Transverse colon (tissue), 4 donors: ENCODE data around the gene FOXP2. TPM values are rescaled to one million over a fixed set of nuclear protein-coding genes. Genes with fewer than 3 reads are reported as not detected.

Experiments used
- DNase-seq: peaks from one replicate; pipeline ENCODE4 v3.0.0-alpha.2; 2019
- H3K27ac ChIP-seq, 4 donors: fragments of 200-600 bp; sonication (generic); 2 replicates each; pipeline ENCODE4 v1.5.1; 2016 to 2018; ENCODE audit warnings: inconsistent platforms in 4 of 4
- H3K27me3 ChIP-seq: fragments of 200-600 bp; sonication (generic); 2 replicates; pipeline ENCODE4 v1.5.1; 2017; ENCODE audit warnings: inconsistent platforms
- H3K36me3 ChIP-seq, 4 donors: fragments of 200-600 bp; sonication (generic); 2 replicates each; pipeline ENCODE4 v1.5.1; 2017 to 2019; ENCODE audit warnings: inconsistent platforms in 4 of 4
- H3K4me1 ChIP-seq, 4 donors: fragments of 200-600 bp; sonication (generic); 2 replicates each; pipeline ENCODE4 v1.5.1; 2017 to 2020; ENCODE audit warnings: inconsistent platforms in 4 of 4
- H3K4me3 ChIP-seq, 4 donors: fragments of 200-600 bp; sonication (generic); 1 replicate in 1 of 4; 2 replicates in 3 of 4; pipeline versions ENCODE4 v1.5.1 to v1.6.1; 2017 to 2019; ENCODE audit warnings: inconsistent platforms in 4 of 4
- H3K9me3 ChIP-seq, 2 donors: fragments of 200-600 bp; sonication (generic); 2 replicates each; pipeline ENCODE4 v1.5.1; 2017 to 2019; ENCODE audit warnings: inconsistent platforms in 2 of 2
- EP300 ChIP-seq: sonication (generic); formaldehyde crosslinking; IDR thresholded peaks from one replicate; pipeline ENCODE4 v1.6.1; 2017; ENCODE audit warnings: antibody characterized with exemption, low read depth
- POLR2A ChIP-seq: fragments of 450-650 bp; IDR thresholded peaks from one replicate; pipeline ENCODE4 v1.6.1; 2016; ENCODE audit warnings: antibody characterized with exemption, mild to moderate bottlenecking, moderate library complexity
- POLR2AphosphoS5 ChIP-seq, 3 donors: sonication (generic); formaldehyde crosslinking; IDR thresholded peaks; one replicate each; pipeline ENCODE4 v1.6.1; 2016; ENCODE audit warnings: antibody characterized with exemption in 3 of 3
- WGBS, 2 donors: methylation state at CpG; one replicate each; pipeline ENCODE4 v1.1.5; 2018; ENCODE audit warnings: low coverage in 1 of 2; 5-methylcytosine and 5-hydroxymethylcytosine counted together
- in situ Hi-C, 4 donors: fragments of 200-750 bp; cut with MboI; loops; one replicate each; pipeline versions ENCODE4 v1.15.0 to v1.15.1; 2017; ENCODE audit warnings: low sequenced_read_pairs in 3 of 4, low pct_ligation_motif_present in 1 of 4, low pct_unique_long_range_greater_than_20kb in 1 of 4
- intact Hi-C: fragments of 100-400 bp; cut with DNase I; formaldehyde crosslinking; loops from one replicate; pipeline ENCODE4 v1.15.1; 2023; ENCODE audit warnings: low total_unique reads
- total RNA-seq, 4 donors: library from RNA; depleted of rRNA; stranded (reverse); fragments of >200 nt; gene quantifications; one replicate each; pipeline ENCODE4 v1.1.0, GENCODE V29; 2016
- TF ChIP-seq, protein P1 (sequence below), 5 experiments: fragments of 200-600 bp in 3 of 5; fragments of 450-650 bp in 2 of 5; sonication (generic) in 3 of 5; IDR thresholded peaks; 1 replicate in 2 of 5; 2 replicates in 3 of 5; pipeline ENCODE4 v1.5.1; 2016 to 2017; ENCODE audit warnings: antibody characterized with exemption in 5 of 5, inconsistent platforms in 3 of 5, mild to moderate bottlenecking in 2 of 5, moderate library complexity in 1 of 5

FOXP2 gene
- total RNA-seq, 4 donors from 2014 or later = 20.5 to 102 (median 34.0) TPM

DNA sequence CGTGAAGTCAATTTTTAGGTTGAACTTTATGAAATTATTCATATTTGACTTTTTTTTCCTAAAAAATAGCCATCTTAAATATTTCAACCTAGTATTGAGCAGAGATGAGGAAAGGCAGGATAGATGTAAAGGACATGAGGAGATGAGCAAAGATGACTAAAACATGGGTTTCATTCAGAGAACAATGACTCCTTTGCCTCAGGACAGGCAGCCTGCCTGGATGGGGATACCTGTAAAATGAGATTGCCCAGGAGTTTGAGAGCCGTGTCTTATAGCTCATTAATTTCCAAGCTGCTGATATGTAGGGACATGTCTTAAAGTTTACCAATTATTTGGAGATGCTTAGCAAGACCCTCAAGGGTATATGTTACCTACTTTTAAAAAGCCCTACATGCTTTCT, 263.5 kb downstream of the FOXP2 start:
- TF ChIP-seq POLR2A = no peak
- TF ChIP-seq EP300 = no peak

DNA sequence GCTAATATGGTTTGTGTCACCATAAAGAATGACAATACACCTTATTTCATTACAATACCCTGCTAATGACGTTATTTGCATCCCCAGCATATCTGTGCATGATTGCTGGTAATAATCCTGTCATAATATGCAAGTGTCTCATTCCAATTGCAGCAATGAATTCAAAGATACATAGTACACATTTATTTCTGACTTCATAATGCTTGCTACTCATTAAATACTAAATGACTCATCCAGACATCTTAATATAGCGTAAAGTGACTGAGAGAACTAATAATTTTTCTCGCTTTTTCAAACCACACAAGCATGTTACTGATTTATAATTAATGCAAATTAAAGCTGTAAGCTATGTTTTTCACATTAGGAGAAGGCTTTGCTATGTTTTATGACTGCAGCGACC, 272.6 kb downstream of the FOXP2 start:
- Histone ChIP-seq H3K4me3 (no peak overlapping the region), H3K9me3 (no peaks in the 10 kb centered on the region), H3K4me1 (no peaks in the 10 kb centered on the region), H3K36me3 (peaks cover 0 to 4% (median 0%) of the 10 kb centered on the region in 4 donors), H3K27ac (no peak overlapping the region), H3K27me3 (no peaks in the 10 kb centered on the region)
- intact Hi-C loops = no loop called here
- TF ChIP-seq POLR2A (no peak), EP300 (no peak), POLR2AphosphoS5 (IDR thresholded peaks at IDR 0.05) (no peak)
- TF ChIP-seq, protein P1, sequence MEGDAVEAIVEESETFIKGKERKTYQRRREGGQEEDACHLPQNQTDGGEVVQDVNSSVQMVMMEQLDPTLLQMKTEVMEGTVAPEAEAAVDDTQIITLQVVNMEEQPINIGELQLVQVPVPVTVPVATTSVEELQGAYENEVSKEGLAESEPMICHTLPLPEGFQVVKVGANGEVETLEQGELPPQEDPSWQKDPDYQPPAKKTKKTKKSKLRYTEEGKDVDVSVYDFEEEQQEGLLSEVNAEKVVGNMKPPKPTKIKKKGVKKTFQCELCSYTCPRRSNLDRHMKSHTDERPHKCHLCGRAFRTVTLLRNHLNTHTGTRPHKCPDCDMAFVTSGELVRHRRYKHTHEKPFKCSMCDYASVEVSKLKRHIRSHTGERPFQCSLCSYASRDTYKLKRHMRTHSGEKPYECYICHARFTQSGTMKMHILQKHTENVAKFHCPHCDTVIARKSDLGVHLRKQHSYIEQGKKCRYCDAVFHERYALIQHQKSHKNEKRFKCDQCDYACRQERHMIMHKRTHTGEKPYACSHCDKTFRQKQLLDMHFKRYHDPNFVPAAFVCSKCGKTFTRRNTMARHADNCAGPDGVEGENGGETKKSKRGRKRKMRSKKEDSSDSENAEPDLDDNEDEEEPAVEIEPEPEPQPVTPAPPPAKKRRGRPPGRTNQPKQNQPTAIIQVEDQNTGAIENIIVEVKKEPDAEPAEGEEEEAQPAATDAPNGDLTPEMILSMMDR (IDR thresholded peaks at IDR 0.05) = no peak
- 79 to 84% methylated on average over 4 of the region's 4 CpGs for WGBS, 2 donors
- in situ Hi-C loops = no loop called here
- DNase-seq = no peak

More for the DNA sequence above, 263.5 kb downstream of the FOXP2 start:
- Histone ChIP-seq H3K9me3 (no peaks in the 10 kb centered on the region), H3K4me3 (no peak overlapping the region), H3K36me3 (no peaks in the 10 kb centered on the region), H3K27me3 (no peaks in the 10 kb centered on the region), H3K27ac (no peak overlapping the region), H3K4me1 (no peaks in the 10 kb centered on the region)
- intact Hi-C loops = no loop called here
- WGBS, 2 donors = 86 to 92% methylated on average over 1 to 2 of the region's 2 CpGs
- in situ Hi-C loops = no loop called here
- no peak for DNase-seq

DNA sequence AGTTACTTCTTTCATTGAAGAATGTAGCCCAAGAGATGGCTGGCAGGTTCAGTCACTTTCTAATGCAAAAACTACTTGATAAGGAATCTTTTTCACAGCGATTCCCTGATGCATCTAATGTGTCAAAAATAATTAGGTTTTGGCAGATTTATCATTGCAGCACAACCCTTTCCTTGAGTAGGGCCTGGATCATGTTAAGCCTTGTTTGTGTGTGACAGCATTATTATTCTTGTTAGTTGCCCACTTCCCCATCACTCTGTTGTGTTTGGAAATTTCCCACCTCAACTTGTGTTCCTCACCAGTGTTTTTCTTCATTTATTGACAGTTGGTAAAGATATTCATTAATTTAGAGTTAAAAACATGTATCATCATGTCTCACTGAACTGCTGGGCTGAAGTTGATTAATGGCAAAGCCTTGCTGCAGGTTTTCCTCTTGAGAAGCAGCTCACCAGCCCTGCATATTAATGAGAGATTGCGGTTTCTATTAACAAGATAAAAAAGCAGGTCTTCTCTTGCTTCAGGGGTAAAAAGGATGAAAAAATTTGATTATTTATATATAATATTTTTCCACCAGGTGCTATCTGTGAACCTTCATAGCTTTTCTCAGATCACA, 273.9 kb downstream of the FOXP2 start:
- Histone ChIP-seq H3K4me1 (no peaks in the 10 kb centered on the region), H3K27me3 (no peaks in the 10 kb centered on the region), H3K4me3 (no peak overlapping the region), H3K36me3 (peaks cover 0 to 4% (median 0%) of the 10 kb centered on the region in 4 donors), H3K9me3 (no peaks in the 10 kb centered on the region), H3K27ac (no peak overlapping the region)
- TF ChIP-seq POLR2A (no peak), EP300 (no peak), POLR2AphosphoS5 (IDR thresholded peaks at IDR 0.05) (no peak)
- TF ChIP-seq, protein P1 (IDR thresholded peaks at IDR 0.05) = no peak
- DNase-seq = no peak
- in situ Hi-C loops = no loop called here
- WGBS, 2 donors = 71 to 73% methylated on average over 2 of the region's 2 CpGs
- intact Hi-C loops = no loop called here

DNA sequence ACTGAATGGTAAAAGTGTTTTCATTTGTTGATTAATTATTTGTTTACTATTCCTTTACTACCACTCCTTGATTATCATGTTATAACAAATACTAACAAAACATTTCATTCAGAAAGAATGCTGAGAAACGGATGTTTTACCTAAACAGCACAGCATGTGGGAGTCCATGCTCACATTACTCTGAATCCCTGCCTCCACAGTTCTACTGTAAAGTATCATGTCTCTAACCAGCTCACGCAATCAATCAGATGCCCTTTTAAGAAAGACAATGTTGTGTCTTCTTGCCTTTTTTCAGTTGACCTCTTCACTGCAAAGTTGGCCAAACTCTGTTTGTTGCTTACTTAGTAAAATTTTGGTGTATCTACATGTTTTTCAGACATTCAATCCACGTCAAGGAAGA, 274.8 kb downstream of the FOXP2 start:
- Histone ChIP-seq H3K9me3 (no peaks in the 10 kb centered on the region), H3K4me3 (no peak overlapping the region), H3K36me3 (peaks cover 0 to 4% (median 0%) of the 10 kb centered on the region in 4 donors), H3K27me3 (no peaks in the 10 kb centered on the region), H3K4me1 (no peaks in the 10 kb centered on the region), H3K27ac (no peak overlapping the region)
- intact Hi-C loops (no loop called here), in situ Hi-C loops (no loop called here)
- no peak for DNase-seq
- TF ChIP-seq POLR2AphosphoS5 (IDR thresholded peaks at IDR 0.05) (no peak), POLR2A (no peak), EP300 (no peak)
- TF ChIP-seq, protein P1 (IDR thresholded peaks at IDR 0.05) = no peak
- 66 to 90% methylated on average over 3 of the region's 3 CpGs for WGBS, 2 donors

DNA sequence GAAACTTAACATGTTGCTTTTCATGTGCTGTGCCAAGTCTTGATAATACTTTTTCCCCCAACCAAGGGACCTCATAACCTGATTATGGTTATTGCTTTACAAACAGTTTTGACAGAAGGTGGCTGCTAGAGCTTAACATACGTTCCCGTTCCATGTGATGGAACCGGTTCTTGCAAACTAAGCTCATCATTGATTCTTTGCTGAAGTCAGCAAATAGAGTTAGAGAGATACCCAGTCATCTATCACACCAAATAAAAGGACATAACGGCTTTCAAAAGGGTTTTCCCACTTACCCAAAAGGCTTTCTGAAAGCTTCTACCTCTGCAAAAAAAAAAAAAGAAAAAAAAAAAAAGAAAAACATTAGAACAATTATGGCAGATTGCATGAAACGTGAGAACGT, 277.0 kb downstream of the FOXP2 start:
- TF ChIP-seq, protein P1 (IDR thresholded peaks at IDR 0.05) = no peak
- TF ChIP-seq POLR2AphosphoS5 (IDR thresholded peaks at IDR 0.05) = no peak
- TF ChIP-seq EP300 = no peak
- no peak for TF ChIP-seq POLR2A
- Histone ChIP-seq H3K4me1 (no peaks in the 10 kb centered on the region), H3K9me3 (no peaks in the 10 kb centered on the region), H3K27ac (no peak overlapping the region), H3K4me3 (no peak overlapping the region), H3K27me3 (no peaks in the 10 kb centered on the region), H3K36me3 (peaks cover 0 to 4% (median 0%) of the 10 kb centered on the region in 4 donors)
- in situ Hi-C loops (no loop called here), intact Hi-C loops (no loop called here)
- WGBS, 2 donors = 84 to 86% methylated on average over 6 of the region's 6 CpGs
- DNase-seq = no peak
